Esophagus squamous epithelium (tissue), 5 donors: ENCODE measurements around the gene FGGY. TPM values are rescaled to one million over a fixed set of nuclear protein-coding genes. Genes with fewer than 3 reads are reported as not detected.
"Not testable (repeated sequence)": the region's sequence is repeated elsewhere in the genome, so short reads cannot be mapped to it uniquely, and the experiment has no call there.

Experiments used
- DNase-seq: peaks from one replicate; lab custom pipeline; 2025; lab: John Stamatoyannopoulos, UW
- H3K27ac ChIP-seq, 4 donors: fragments of 200-600 bp; sonication (generic); one replicate each; pipeline ENCODE4 v1.5.1; 2016 to 2019; ENCODE audit warnings: mild to moderate bottlenecking in 1 of 4
- H3K27me3 ChIP-seq, 4 donors: fragments of 200-600 bp; sonication (generic); 1 replicate in 3 of 4; 2 replicates in 1 of 4; pipeline versions ENCODE4 v1.5.1 to v1.6.0; 2017 to 2021; ENCODE audit warnings: antibody characterized with exemption in 1 of 4
- H3K36me3 ChIP-seq, 3 donors: fragments of 200-600 bp; sonication (generic); one replicate each; pipeline ENCODE4 v1.5.1; 2016 to 2019
- H3K4me1 ChIP-seq, 3 donors: fragments of 200-600 bp; sonication (generic); one replicate each; pipeline ENCODE4 v1.5.1; 2017 to 2019
- H3K4me3 ChIP-seq, 4 donors: fragments of 200-600 bp; sonication (generic); 1 replicate in 3 of 4; 2 replicates in 1 of 4; pipeline ENCODE4 v1.5.1; 2016 to 2019; ENCODE audit warnings: mild to moderate bottlenecking in 2 of 4, moderate library complexity in 1 of 4
- H3K9me3 ChIP-seq, 3 donors: fragments of 200-600 bp; sonication (generic); one replicate each; pipeline ENCODE4 v1.5.1; 2016 to 2019
- POLR2A ChIP-seq, 4 donors: fragments of 450-650 bp; IDR thresholded peaks; one replicate each; pipeline ENCODE4 v1.6.1; 2017; ENCODE audit warnings: antibody characterized with exemption in 4 of 4, mild to moderate bottlenecking in 4 of 4, moderate library complexity in 3 of 4
- WGBS, 2 donors: methylation state at CpG; one replicate each; pipeline ENCODE4 v1.1.5; 2018; 5-methylcytosine and 5-hydroxymethylcytosine counted together
- intact Hi-C: fragments of 100-400 bp; cut with DNase I; formaldehyde crosslinking; loops from one replicate; pipeline ENCODE4 v1.15.0; 2022
- total RNA-seq, 4 donors: library from RNA; depleted of rRNA; stranded (reverse); fragments of >200 nt; gene quantifications; one replicate each; pipeline ENCODE4 v1.1.0, GENCODE V29; 2016
- TF ChIP-seq, protein P1 (sequence below), 6 experiments: fragments of 450-650 bp in 4 of 6; fragments of 200-600 bp in 2 of 6; sonication (generic) in 2 of 6; IDR thresholded peaks; one replicate each; pipeline ENCODE4 v1.5.1; 2016 to 2019; ENCODE audit warnings: antibody characterized with exemption in 6 of 6, mild to moderate bottlenecking in 4 of 6, moderate library complexity in 4 of 6
- donor health status: DM: yes; HTN: yes; CAD: no.

Gene FGGY
- total RNA-seq, 4 donors from 2014 or later, result 6.0 to 18.1 (median 9.3) TPM

DNA sequence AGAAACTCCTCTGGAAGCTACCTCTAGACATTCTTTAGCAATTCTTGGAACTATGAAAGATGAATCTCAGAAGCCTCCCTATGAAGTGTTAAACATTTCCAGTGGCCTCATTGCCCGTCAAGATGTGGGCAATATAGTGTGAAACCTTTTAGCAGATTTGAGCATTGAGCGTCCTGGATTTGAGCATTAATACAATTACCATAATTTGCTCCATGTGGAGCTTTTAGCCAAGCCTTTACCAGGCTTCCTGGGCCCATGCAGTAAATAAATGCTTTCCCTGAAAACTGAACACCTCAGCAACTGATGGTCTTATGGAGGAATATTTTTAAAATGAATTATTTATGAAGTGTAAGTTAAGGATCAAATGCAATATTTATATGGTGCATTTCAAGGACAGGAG, 162.0 kb downstream of the FGGY start:
- Histone ChIP-seq H3K4me1 (no peaks in the 10 kb centered on the region), H3K27me3 (no peaks in the 10 kb centered on the region), H3K4me3 (no peak overlapping the region), H3K36me3 (no peaks in the 10 kb centered on the region), H3K9me3 (no peaks in the 10 kb centered on the region), H3K27ac (no peak overlapping the region)
- TF ChIP-seq POLR2A (IDR thresholded peaks at IDR 0.05), result no peak
- TF ChIP-seq, protein P1, sequence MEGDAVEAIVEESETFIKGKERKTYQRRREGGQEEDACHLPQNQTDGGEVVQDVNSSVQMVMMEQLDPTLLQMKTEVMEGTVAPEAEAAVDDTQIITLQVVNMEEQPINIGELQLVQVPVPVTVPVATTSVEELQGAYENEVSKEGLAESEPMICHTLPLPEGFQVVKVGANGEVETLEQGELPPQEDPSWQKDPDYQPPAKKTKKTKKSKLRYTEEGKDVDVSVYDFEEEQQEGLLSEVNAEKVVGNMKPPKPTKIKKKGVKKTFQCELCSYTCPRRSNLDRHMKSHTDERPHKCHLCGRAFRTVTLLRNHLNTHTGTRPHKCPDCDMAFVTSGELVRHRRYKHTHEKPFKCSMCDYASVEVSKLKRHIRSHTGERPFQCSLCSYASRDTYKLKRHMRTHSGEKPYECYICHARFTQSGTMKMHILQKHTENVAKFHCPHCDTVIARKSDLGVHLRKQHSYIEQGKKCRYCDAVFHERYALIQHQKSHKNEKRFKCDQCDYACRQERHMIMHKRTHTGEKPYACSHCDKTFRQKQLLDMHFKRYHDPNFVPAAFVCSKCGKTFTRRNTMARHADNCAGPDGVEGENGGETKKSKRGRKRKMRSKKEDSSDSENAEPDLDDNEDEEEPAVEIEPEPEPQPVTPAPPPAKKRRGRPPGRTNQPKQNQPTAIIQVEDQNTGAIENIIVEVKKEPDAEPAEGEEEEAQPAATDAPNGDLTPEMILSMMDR (IDR thresholded peaks at IDR 0.05), result no peak
- no peak for DNase-seq
- intact Hi-C loops, result no loop called here
- 80 to 95% methylated on average over 2 of the region's 2 CpGs for WGBS, 2 donors

DNA sequence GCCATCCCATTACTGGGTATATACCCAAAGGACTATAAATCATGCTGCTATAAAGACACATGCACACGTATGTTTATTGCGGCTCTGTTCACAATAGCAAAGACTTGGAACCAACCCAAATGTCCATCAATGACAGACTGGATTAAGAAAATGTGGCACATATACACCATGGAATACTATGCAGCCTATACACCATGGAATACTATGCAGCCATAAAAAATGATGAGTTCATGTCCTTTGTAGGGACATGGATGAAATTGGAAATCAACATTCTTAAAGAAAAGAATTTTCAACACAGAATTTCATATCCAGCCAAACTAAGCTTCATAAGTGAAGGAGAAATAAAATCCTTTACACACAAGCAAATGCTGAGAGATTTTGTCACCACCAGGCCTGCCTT, 166.0 kb downstream of the FGGY start:
- H3K9me3 ChIP-seq, H3K4me3 ChIP-seq, H3K27ac ChIP-seq, H3K27me3 ChIP-seq, H3K4me1 ChIP-seq, intact Hi-C loops, DNase-seq, H3K36me3 ChIP-seq: not testable (repeated sequence)
- WGBS, 2 donors, result 95% methylated on average over 2 of the region's 2 CpGs; no CpG with 5 or more reads in 1 of the 2 donors

DNA sequence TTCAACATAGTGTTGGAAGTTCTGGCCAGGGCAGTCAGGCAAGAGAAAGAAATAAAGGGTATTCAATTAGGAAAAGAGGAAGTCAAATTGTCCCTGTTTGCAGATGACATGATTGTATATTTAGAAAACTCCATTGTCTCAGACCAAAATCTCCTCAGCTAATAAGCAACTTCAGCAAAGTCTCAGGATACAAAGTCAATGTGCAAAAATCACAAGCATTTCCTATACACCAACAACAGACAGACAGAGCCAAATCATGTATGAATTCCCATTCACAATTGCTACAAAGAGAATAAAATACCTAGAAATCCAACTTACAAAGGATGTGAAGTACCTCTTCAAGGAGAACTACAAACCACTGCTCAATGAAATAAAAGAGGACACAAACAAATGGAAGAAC, 168.6 kb downstream of the FGGY start:
- intact Hi-C loops, H3K27me3 ChIP-seq, H3K9me3 ChIP-seq, H3K36me3 ChIP-seq, H3K4me3 ChIP-seq, DNase-seq, H3K27ac ChIP-seq, H3K4me1 ChIP-seq: not testable (repeated sequence)

DNA sequence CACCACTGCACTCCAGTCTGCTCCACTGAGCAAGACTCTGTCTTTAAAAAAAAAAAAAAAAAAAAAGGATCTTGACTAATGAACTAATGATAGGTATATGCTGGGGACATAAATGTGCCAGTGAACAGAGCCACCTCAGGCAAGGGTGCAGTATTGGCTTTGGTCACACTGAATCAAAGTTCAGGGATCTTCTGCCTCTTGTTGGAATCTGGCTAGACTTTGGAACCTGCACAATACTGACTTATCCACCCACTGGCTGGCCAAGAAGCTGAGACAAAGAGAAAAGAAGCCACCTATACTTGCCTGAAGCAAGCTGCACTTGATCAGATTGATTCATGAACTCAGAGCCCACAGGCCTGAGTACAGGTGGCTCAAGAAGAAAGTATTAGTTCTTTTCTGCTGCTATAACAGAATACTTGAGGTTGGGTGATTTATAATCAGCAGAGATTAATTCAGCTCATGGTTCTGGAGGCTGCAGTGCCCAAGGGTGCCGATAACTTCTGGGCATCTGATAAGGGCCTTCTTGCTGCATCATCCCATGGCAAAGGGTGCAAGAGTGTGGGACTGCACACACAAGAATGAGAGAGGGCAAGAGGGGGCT, 172.0 kb downstream of the FGGY start:
- Histone ChIP-seq H3K36me3 (no peaks in the 10 kb centered on the region), H3K27ac (no peak overlapping the region), H3K4me1 (no peaks in the 10 kb centered on the region), H3K27me3 (no peaks in the 10 kb centered on the region), H3K4me3 (no peak overlapping the region), H3K9me3 (no peaks in the 10 kb centered on the region)
- TF ChIP-seq, protein P1 (IDR thresholded peaks at IDR 0.05), result no peak
- no peak for TF ChIP-seq POLR2A (IDR thresholded peaks at IDR 0.05)
- 86 to 89% methylated on average over 1 of the region's 1 CpG for WGBS, 2 donors
- intact Hi-C loops, result no loop called here
- no peak for DNase-seq

DNA sequence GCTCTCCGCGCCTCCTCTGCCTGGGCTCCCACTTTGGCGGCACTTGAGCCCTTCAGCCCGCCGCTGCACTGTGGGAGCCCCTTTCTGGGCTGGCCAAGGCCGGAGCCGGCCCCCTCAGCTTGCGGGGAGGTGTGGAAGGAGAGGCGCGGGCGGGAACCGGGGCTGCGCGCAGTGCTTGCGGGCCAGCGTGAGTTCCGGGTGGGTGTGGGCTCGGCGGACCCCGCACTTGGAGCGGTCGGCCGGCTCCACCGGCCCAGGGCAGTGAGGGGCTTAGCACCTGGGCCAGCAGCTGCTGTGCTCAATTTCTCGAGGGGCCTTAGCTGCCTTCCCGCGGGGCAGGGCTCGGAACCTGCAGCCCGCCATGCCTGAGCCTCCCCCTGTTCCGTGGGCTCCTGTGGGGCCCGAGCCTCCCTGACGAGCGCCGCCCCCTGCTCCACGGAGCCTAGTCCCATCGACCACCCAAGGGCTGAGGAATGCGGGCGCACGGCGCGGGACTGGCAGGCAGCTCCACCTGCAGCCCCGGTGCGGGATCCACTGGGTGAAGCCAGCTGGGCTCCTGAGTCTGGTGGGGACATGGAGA, 175.2 kb downstream of the FGGY start:
- H3K4me3 ChIP-seq, DNase-seq, H3K4me1 ChIP-seq, H3K9me3 ChIP-seq, H3K27ac ChIP-seq, H3K36me3 ChIP-seq, intact Hi-C loops, H3K27me3 ChIP-seq: not testable (repeated sequence)
- WGBS, 2 donors, result 89 to 97% methylated on average over 9 to 11 of the region's 43 CpGs

DNA sequence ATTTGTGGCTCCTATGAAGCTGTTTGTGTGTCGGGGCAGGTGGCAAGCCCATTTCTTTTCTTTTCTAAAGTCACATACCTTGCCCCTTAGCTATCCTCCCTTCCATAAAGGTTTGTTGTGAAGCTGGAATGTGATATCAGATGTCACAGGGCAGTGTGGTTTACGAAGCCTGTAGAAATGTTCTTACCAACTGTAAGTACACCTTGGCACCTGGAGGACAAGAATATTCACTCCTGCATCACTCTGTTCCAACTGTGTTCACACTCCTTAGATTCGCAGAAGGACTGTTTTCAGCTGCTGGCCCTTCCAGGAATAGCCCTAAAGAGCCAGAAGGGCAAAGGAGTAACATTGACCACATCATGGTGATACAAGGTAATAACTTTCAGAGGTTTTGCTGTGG, 176.9 kb downstream of the FGGY start:
- H3K36me3 ChIP-seq, result no peaks in the 10 kb centered on the region
- WGBS, 2 donors, result 81 to 92% methylated on average over 3 of the region's 3 CpGs
- TF ChIP-seq, protein P1 (IDR thresholded peaks at IDR 0.05), result no peak
- no peak for TF ChIP-seq POLR2A (IDR thresholded peaks at IDR 0.05)
- H3K9me3 ChIP-seq, result no peaks in the 10 kb centered on the region
- H3K4me1 ChIP-seq, result no peaks in the 10 kb centered on the region
- H3K27me3 ChIP-seq, result no peaks in the 10 kb centered on the region
- H3K27ac ChIP-seq, result no peak overlapping the region
- no peak overlapping the region for H3K4me3 ChIP-seq
- no peak for DNase-seq
- intact Hi-C loops, result no loop called here

DNA sequence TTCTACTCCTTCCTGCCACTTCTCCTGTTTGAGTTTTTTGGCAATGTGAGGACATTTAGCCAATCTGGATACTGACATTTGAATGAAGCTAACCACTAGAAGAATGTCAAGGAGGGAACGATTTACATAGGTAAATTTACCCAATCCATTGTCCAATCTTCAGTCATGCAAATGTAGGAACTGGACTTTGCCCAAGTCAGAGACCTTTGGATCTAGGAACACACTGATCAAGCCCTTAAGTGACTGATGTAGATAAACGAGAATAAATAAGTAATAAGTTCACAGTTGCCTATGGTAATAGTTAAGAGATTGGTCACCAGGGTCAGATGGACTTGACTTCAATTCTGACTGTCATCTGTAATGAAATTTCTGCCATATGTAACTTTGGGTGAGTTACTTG, 177.6 kb downstream of the FGGY start:
- Histone ChIP-seq H3K4me3 (no peak overlapping the region), H3K27ac (no peak overlapping the region), H3K4me1 (no peaks in the 10 kb centered on the region), H3K27me3 (no peaks in the 10 kb centered on the region), H3K9me3 (no peaks in the 10 kb centered on the region), H3K36me3 (no peaks in the 10 kb centered on the region)
- no peak for DNase-seq
- intact Hi-C loops, result no loop called here
- 67 to 75% methylated on average over 2 of the region's 2 CpGs for WGBS, 2 donors
- TF ChIP-seq POLR2A (IDR thresholded peaks at IDR 0.05), result no peak
- TF ChIP-seq, protein P1 (IDR thresholded peaks at IDR 0.05), result no peak
